B cell (primary cell): Measurements from ENCODE around the gene GSE1. TPM values are rescaled to one million over a fixed set of nuclear protein-coding genes. Genes with fewer than 3 reads are reported as not detected.

Experiments used
- ATAC-seq: fragments of 200-7000 bp; cut with Tn5 transposase; one replicate; pipeline ENCODE4 v1.10.0; 2021; ENCODE audit warnings: low read depth, mild to moderate bottlenecking, moderate number of reproducible peaks, moderate library complexity
- CTCF ChIA-PET: fragments of 350-600 bp; sonication (Branson Sonifier 250); formaldehyde crosslinking; loops from one replicate; lab custom pipeline; 2021; ENCODE audit warnings: antibody characterized with exemption, inconsistent platforms; lab: Charles Lee
- POLR2A ChIA-PET: fragments of 350-600 bp; sonication (Branson Sonifier 250); formaldehyde crosslinking; loops from one replicate; lab custom pipeline; 2021; ENCODE audit warnings: antibody characterized with exemption; lab: Charles Lee
- DNase-seq: peaks from one replicate; pipeline ENCODE4 v3.0.0; 2013
- H2AFZ ChIP-seq: 2 replicates; pipeline ENCODE4 v1.6.1; 2012; ENCODE audit warnings: mild to moderate bottlenecking, low read depth, low read length; ENCODE audit not compliant: insufficient read depth, poor library complexity, severe bottlenecking
- H3K27ac ChIP-seq, 2 donors: 1 replicate in 1 of 2; 2 replicates in 1 of 2; pipeline ENCODE4 v1.5.1; 2012 to 2013; ENCODE audit warnings: low read length in 2 of 2, mild to moderate bottlenecking in 2 of 2, moderate library complexity in 1 of 2
- H3K27me3 ChIP-seq, 4 experiments: fragments of 200-600 bp in 1 of 4; sonication (generic) in 1 of 4; replicated peaks in 1 of 4; 1 replicate in 2 of 4; 2 replicates in 2 of 4; pipeline versions ENCODE4 v1.6.1 to v1.7.0; 2013 to 2016; ENCODE audit warnings: low read length in 3 of 4, mild to moderate bottlenecking in 2 of 4, mixed read lengths in 1 of 4, moderate library complexity in 1 of 4; ENCODE audit not compliant: insufficient read depth in 4 of 4, control insufficient read depth in 3 of 4; ENCODE audit errors: control extremely low read depth in 1 of 4
- H3K36me3 ChIP-seq, 2 experiments: replicated peaks in 1 of 2; 1 replicate in 1 of 2; 2 replicates in 1 of 2; pipeline versions ENCODE4 v1.6.1 to v1.7.1; 2013; ENCODE audit warnings: low read length in 1 of 2; ENCODE audit not compliant: insufficient read depth in 2 of 2, control insufficient read depth in 1 of 2; ENCODE audit errors: control extremely low read depth in 1 of 2, extremely low read depth in 1 of 2
- H3K4me1 ChIP-seq, 2 donors: fragments of 200-600 bp in 1 of 2; sonication (generic) in 1 of 2; 1 replicate in 1 of 2; 2 replicates in 1 of 2; pipeline versions ENCODE4 v1.5.1 to v1.6.1; 2013 to 2017; ENCODE audit warnings: low read length in 2 of 2; ENCODE audit not compliant: control insufficient read depth in 2 of 2, insufficient read depth in 2 of 2
- H3K4me2 ChIP-seq: replicated peaks from 2 replicates; pipeline ENCODE3; 2012; ENCODE audit warnings: mild to moderate bottlenecking, low read depth, low read length; ENCODE audit not compliant: poor library complexity, severe bottlenecking
- H3K4me3 ChIP-seq, 5 experiments: fragments of 200-600 bp in 1 of 5; sonication (generic) in 1 of 5; 1 replicate in 3 of 5; 2 replicates in 2 of 5; pipeline versions ENCODE4 v1.5.1 to v1.7.0; 2011 to 2016; ENCODE audit warnings: low read length in 4 of 5, mild to moderate bottlenecking in 4 of 5, low read depth in 2 of 5, control low read depth in 1 of 5, moderate library complexity in 1 of 5; ENCODE audit not compliant: insufficient read depth in 1 of 5; ENCODE audit errors: control extremely low read depth in 1 of 5, extremely low read depth in 1 of 5
- H3K79me2 ChIP-seq: fragments of 200-600 bp; sonication (generic); one replicate; pipeline ENCODE4 v1.6.0; 2016; ENCODE audit warnings: low read length; ENCODE audit not compliant: control insufficient read depth, insufficient read depth
- H3K9ac ChIP-seq: fragments of 200-600 bp; sonication (generic); 2 replicates; pipeline ENCODE4 v1.6.1; 2017; ENCODE audit warnings: mild to moderate bottlenecking, low read length, moderate library complexity
- H3K9me3 ChIP-seq, 3 donors: one replicate each; pipeline versions ENCODE4 v1.6.1 to v1.7.1; 2013; ENCODE audit warnings: low read length in 2 of 3; ENCODE audit not compliant: control insufficient read depth in 2 of 3, insufficient read depth in 1 of 3; ENCODE audit errors: control extremely low read depth in 1 of 3
- H4K20me1 ChIP-seq: 2 replicates; pipeline ENCODE4 v1.6.0; 2012; ENCODE audit warnings: mild to moderate bottlenecking, low read length; ENCODE audit not compliant: insufficient read depth, control insufficient read depth, poor library complexity, severe bottlenecking
- H3K27ac Mint-ChIP-seq: one replicate; pipeline ENCODE4 v1.8.0; 2021; ENCODE audit warnings: mixed read lengths
- H3K27me3 Mint-ChIP-seq: one replicate; pipeline ENCODE4 v1.8.0; 2021; ENCODE audit warnings: mixed read lengths
- H3K4me1 Mint-ChIP-seq: one replicate; pipeline ENCODE4 v1.8.0; 2021; ENCODE audit warnings: mixed read lengths
- H3K4me3 Mint-ChIP-seq: one replicate; pipeline ENCODE4 v1.8.0; 2021; ENCODE audit warnings: mixed read lengths
- H3K9me3 Mint-ChIP-seq: one replicate; pipeline ENCODE4 v1.8.0; 2022; ENCODE audit warnings: mixed read lengths; ENCODE audit not compliant: insufficient read depth
- WGBS: methylation state at CpG from one replicate; pipeline ENCODE4 v1.1.5; 2013; ENCODE audit warnings: missing lambda C conversion rate; ENCODE audit not compliant: insufficient coverage; 5-methylcytosine and 5-hydroxymethylcytosine counted together
- intact Hi-C: fragments of 100-400 bp; cut with micrococcal nuclease; formaldehyde crosslinking; loops from one replicate; pipeline ENCODE4 v1.10.0; 2022
- polyA plus RNA-seq: library from polyadenylated mRNA; depleted of rRNA; stranded (reverse); fragments of >200 nt; gene quantifications from 2 replicates; pipeline ENCODE4 v1.2.3, GENCODE V29; 2012
- total RNA-seq, 2 donors: library from RNA; stranded (reverse); fragments of 120-200 nt in 1 of 2; gene quantifications; 1 replicate in 1 of 2; 2 replicates in 1 of 2; pipeline versions ENCODE4 v1.2.3 to v1.2.4, GENCODE V29; 2013 to 2022
- TF ChIP-seq, protein P1 (sequence below): fragments of 200-600 bp; IDR thresholded peaks from one replicate; pipeline ENCODE4 v1.8.0; 2022; ENCODE audit warnings: antibody characterized with exemption, mild to moderate bottlenecking

Gene GSE1
- total and polyA plus RNA-seq, 2 donors (not counting 1 experiment from before 2014, with no cell fraction given): 57.3 to 76.1 TPM

DNA sequence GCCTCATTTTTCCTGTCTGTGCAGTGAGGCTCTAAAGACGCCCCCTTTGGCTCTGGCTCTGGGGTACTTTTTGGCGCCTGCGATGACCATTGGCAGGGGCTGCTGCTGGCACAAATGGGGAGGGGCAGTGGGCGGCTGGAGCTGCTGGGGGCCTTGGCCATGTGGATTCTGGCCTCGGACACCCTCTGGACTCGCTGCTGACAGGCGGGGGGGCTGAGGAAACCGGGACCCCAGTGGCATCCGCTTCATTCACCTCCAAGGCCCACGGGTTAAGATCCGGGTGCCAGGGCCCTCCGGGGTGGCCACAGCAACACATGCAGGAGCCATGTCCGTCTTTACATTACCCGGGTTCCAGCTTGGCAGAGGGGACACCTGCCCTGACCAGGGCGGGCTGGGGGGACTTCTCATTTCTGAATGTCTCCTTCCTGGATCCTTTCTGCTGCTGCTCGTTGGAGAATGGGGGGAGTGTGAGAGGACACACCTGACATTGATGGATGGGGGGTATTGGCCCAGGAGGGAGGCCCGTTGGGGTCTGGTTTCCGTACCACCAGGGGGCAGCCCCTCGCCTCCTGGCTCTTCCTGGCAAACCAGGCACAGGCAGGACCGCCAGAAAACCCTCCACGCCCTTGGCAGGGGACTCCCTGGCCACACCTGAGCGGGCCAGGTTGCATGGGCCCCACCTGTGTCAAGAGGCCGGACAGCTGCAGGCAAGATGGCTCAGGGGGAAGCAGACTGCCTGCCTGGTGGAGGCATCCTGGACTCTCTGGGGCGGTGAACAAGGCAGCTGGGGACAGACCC lies 21.8 kb downstream of the GSE1 start:
- H3K4me1 Mint-ChIP-seq: no peaks in the 10 kb centered on the region
- no peak overlapping the region for H3K27ac Mint-ChIP-seq
- Histone ChIP-seq H4K20me1 (peaks cover 100% of the 10 kb centered on the region), H3K27ac (no peak overlapping the region), H3K4me2 (no peak overlapping the region), H3K79me2 (peaks cover 100% of the 10 kb centered on the region), H3K27me3 (no peaks in the 10 kb centered on the region), H3K36me3 (peaks cover 0 to 19% of the 10 kb centered on the region in 2 experiments), H3K4me1 (no peaks in the 10 kb centered on the region), H3K9ac (no peak overlapping the region), H3K9me3 (peaks cover 0 to 11% (median 2%) of the 10 kb centered on the region in 3 donors), H2AFZ (no peak overlapping the region), H3K4me3 (no peak overlapping the region)
- no peak overlapping the region for H3K4me3 Mint-ChIP-seq
- 87% methylated on average over 22 of the region's 24 CpGs for WGBS
- CTCF ChIA-PET: interaction anchor here (0.9 kb wide), 1 partner anchor 18 kb away, joined by 3 read pairs; no protein-coding TSS in a partner anchor
- ATAC-seq: no peak
- DNase-seq: no peak
- POLR2A ChIA-PET: no interaction called here
- H3K27me3 Mint-ChIP-seq: no peaks in the 10 kb centered on the region
- peaks cover 1% of the 10 kb centered on the region for H3K9me3 Mint-ChIP-seq
- intact Hi-C loops: no loop called here
- TF ChIP-seq, protein P1, sequence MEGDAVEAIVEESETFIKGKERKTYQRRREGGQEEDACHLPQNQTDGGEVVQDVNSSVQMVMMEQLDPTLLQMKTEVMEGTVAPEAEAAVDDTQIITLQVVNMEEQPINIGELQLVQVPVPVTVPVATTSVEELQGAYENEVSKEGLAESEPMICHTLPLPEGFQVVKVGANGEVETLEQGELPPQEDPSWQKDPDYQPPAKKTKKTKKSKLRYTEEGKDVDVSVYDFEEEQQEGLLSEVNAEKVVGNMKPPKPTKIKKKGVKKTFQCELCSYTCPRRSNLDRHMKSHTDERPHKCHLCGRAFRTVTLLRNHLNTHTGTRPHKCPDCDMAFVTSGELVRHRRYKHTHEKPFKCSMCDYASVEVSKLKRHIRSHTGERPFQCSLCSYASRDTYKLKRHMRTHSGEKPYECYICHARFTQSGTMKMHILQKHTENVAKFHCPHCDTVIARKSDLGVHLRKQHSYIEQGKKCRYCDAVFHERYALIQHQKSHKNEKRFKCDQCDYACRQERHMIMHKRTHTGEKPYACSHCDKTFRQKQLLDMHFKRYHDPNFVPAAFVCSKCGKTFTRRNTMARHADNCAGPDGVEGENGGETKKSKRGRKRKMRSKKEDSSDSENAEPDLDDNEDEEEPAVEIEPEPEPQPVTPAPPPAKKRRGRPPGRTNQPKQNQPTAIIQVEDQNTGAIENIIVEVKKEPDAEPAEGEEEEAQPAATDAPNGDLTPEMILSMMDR: no peak

GRCh38 chr16:85635545-85636140 lies 22.5 kb downstream of the GSE1 start:
- Histone ChIP-seq H3K4me3 (no peak overlapping the region), H3K27ac (no peak overlapping the region), H3K4me1 (no peaks in the 10 kb centered on the region), H3K9ac (no peak overlapping the region), H3K36me3 (peaks cover 0 to 21% of the 10 kb centered on the region in 2 experiments), H3K79me2 (peaks cover 100% of the 10 kb centered on the region), H3K4me2 (no peak overlapping the region), H4K20me1 (peaks cover 100% of the 10 kb centered on the region), H2AFZ (no peak overlapping the region), H3K27me3 (no peaks in the 10 kb centered on the region), H3K9me3 (peaks cover 0 to 4% (median 0%) of the 10 kb centered on the region in 3 donors)
- TF ChIP-seq, protein P1: no peak
- no peaks in the 10 kb centered on the region for H3K27me3 Mint-ChIP-seq
- no peaks in the 10 kb centered on the region for H3K4me1 Mint-ChIP-seq
- 93% methylated on average over 25 of the region's 26 CpGs for WGBS
- H3K27ac Mint-ChIP-seq: no peak overlapping the region
- no peaks in the 10 kb centered on the region for H3K9me3 Mint-ChIP-seq
- intact Hi-C loops: no loop called here
- POLR2A ChIA-PET: no interaction called here
- CTCF ChIA-PET: no interaction called here
- no peak overlapping the region for H3K4me3 Mint-ChIP-seq
- no peak for ATAC-seq
- DNase-seq: no peak
